AG04450 (cell line): ENCODE data around the gene SLC39A8. TPM values are rescaled to one million over a fixed set of nuclear protein-coding genes. Genes with fewer than 3 reads are reported as not detected.
"Not testable (repeated sequence)": the region's sequence is repeated elsewhere in the genome, so short reads cannot be mapped to it uniquely, and the experiment has no call there.

Experiments used
- CTCF ChIA-PET: fragments of 300-600, 350-600 bp; formaldehyde crosslinking; extraction: SDS; loops from one replicate; lab custom pipeline; 2022; ENCODE audit warnings: antibody characterized with exemption, inconsistent platforms; lab: Charles Lee
- POLR2A ChIA-PET: fragments of 350-600 bp; formaldehyde crosslinking; extraction: SDS; loops from one replicate; lab custom pipeline; 2021; ENCODE audit warnings: antibody characterized with exemption, inconsistent platforms; lab: Yijun Ruan, JAX
- DNase-seq: peaks from one replicate; pipeline ENCODE4 v3.0.0-alpha.2; 2011; ENCODE audit warnings: low read depth, low spot score
- H3K27ac ChIP-seq: one replicate; pipeline ENCODE4 v1.5.1; 2012; ENCODE audit warnings: low read depth, low read length, control low read depth
- H3K27me3 ChIP-seq: one replicate; pipeline ENCODE4 v1.6.0; 2012; ENCODE audit warnings: low read length; ENCODE audit not compliant: control insufficient read depth, insufficient read depth
- H3K4me3 ChIP-seq: 2 replicates; pipeline ENCODE4 v1.5.1; 2011; ENCODE audit warnings: mild to moderate bottlenecking, low read depth, low read length, control low read depth
- H3K9me3 ChIP-seq: 2 replicates; pipeline ENCODE4 v1.5.1; 2012; ENCODE audit warnings: low read length; ENCODE audit not compliant: control insufficient read depth, insufficient read depth
- CTCF ChIP-seq: IDR thresholded peaks from 2 replicates; pipeline ENCODE4 v1.5.1; 2011; ENCODE audit warnings: low read depth, low read length, control low read depth, inconsistent platforms
- polyA plus RNA-seq: library from polyadenylated mRNA; depleted of rRNA; stranded (reverse); fragments of >200 nt; gene quantifications from 2 replicates; pipeline ENCODE4 v1.2.3, GENCODE V29; 2011

Gene SLC39A8
- polyA plus RNA-seq, 1 experiment: 0.11 TPM

GRCh38 chr4:102387552-102388150 lies 42.4 kb upstream of the SLC39A8 start:
- no peak for TF ChIP-seq CTCF
- no peak overlapping the region for H3K27ac ChIP-seq
- POLR2A ChIA-PET: no interaction called here
- H3K9me3 ChIP-seq: no peaks in the 10 kb centered on the region
- no peak overlapping the region for H3K4me3 ChIP-seq
- DNase-seq: no peak
- CTCF ChIA-PET: no interaction called here
- H3K27me3 ChIP-seq: peaks cover 3% of the 10 kb centered on the region

GRCh38 chr4:102386966-102387365 lies 41.7 kb upstream of the SLC39A8 start:
- POLR2A ChIA-PET: no interaction called here
- H3K27me3 ChIP-seq: no peaks in the 10 kb centered on the region
- H3K9me3 ChIP-seq: no peaks in the 10 kb centered on the region
- H3K27ac ChIP-seq: no peak overlapping the region
- DNase-seq: no peak
- CTCF ChIA-PET: no interaction called here
- H3K4me3 ChIP-seq: no peak overlapping the region
- TF ChIP-seq CTCF: no peak

- H3K4me3 ChIP-seq, POLR2A ChIA-PET, CTCF ChIA-PET, H3K27ac ChIP-seq, DNase-seq, H3K27me3 ChIP-seq, H3K9me3 ChIP-seq: not testable (repeated sequence)
Measured at GRCh38 chr4:102380253-102380652, 35.0 kb upstream of the SLC39A8 start.

- Histone ChIP-seq H3K9me3 (no peaks in the 10 kb centered on the region), H3K27ac (no peak overlapping the region), H3K27me3 (no peaks in the 10 kb centered on the region), H3K4me3 (no peak overlapping the region)
- no peak for DNase-seq
- ChIA-PET CTCF (no interaction called here), POLR2A (no interaction called here)
- TF ChIP-seq CTCF: no peak
Measured at GRCh38 chr4:102362922-102363432, 17.7 kb upstream of the SLC39A8 start.

- no peak for DNase-seq
- TF ChIP-seq CTCF: no peak
- no peak overlapping the region for H3K27ac ChIP-seq
Measured at GRCh38 chr4:102358128-102358527, 12.8 kb upstream of the SLC39A8 start.

GRCh38 chr4:102357637-102358036 lies 12.4 kb upstream of the SLC39A8 start:
- H3K27me3 ChIP-seq, H3K4me3 ChIP-seq, POLR2A ChIA-PET, CTCF ChIA-PET, H3K9me3 ChIP-seq, H3K27ac ChIP-seq, DNase-seq: not testable (repeated sequence)

More at GRCh38 chr4:102358128-102358527, 12.8 kb upstream of the SLC39A8 start:
- Histone ChIP-seq H3K27me3 (no peaks in the 10 kb centered on the region), H3K9me3 (no peaks in the 10 kb centered on the region), H3K4me3 (no peak overlapping the region)
- POLR2A ChIA-PET: no interaction called here
- CTCF ChIA-PET: no interaction called here
